ENCODE results near the gene SCAP. TPM values are rescaled to one million over a fixed set of nuclear protein-coding genes. Genes with fewer than 3 reads are reported as not detected.

Gene SCAP
- total and polyA plus RNA-seq, 8 donors, result 52.8 to 84.3 (median 58.9) TPM

- DNase-seq (no peak), ATAC-seq (no peak)
- Histone ChIP-seq H3K27ac (peak overlapping the region in 1 of 2 donors; percentile 8), H3K4me1 (peaks cover 4 to 32% of the 10 kb centered on the region in 2 donors), H3K36me3 (peaks cover 0 to 31% of the 10 kb centered on the region in 2 donors), H3K4me3 (no peak overlapping the region), H3K27me3 (no peaks in the 10 kb centered on the region), H3K9me3 (no peaks in the 10 kb centered on the region)
- intact Hi-C loops (cut with DNase I), result no loop called here
- TF ChIP-seq, protein P1, sequence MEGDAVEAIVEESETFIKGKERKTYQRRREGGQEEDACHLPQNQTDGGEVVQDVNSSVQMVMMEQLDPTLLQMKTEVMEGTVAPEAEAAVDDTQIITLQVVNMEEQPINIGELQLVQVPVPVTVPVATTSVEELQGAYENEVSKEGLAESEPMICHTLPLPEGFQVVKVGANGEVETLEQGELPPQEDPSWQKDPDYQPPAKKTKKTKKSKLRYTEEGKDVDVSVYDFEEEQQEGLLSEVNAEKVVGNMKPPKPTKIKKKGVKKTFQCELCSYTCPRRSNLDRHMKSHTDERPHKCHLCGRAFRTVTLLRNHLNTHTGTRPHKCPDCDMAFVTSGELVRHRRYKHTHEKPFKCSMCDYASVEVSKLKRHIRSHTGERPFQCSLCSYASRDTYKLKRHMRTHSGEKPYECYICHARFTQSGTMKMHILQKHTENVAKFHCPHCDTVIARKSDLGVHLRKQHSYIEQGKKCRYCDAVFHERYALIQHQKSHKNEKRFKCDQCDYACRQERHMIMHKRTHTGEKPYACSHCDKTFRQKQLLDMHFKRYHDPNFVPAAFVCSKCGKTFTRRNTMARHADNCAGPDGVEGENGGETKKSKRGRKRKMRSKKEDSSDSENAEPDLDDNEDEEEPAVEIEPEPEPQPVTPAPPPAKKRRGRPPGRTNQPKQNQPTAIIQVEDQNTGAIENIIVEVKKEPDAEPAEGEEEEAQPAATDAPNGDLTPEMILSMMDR (IDR thresholded peaks at IDR 0.05), result no peak
Measured at GRCh38 chr3:47394881-47395280, 80.9 kb downstream of the SCAP start.

DNA sequence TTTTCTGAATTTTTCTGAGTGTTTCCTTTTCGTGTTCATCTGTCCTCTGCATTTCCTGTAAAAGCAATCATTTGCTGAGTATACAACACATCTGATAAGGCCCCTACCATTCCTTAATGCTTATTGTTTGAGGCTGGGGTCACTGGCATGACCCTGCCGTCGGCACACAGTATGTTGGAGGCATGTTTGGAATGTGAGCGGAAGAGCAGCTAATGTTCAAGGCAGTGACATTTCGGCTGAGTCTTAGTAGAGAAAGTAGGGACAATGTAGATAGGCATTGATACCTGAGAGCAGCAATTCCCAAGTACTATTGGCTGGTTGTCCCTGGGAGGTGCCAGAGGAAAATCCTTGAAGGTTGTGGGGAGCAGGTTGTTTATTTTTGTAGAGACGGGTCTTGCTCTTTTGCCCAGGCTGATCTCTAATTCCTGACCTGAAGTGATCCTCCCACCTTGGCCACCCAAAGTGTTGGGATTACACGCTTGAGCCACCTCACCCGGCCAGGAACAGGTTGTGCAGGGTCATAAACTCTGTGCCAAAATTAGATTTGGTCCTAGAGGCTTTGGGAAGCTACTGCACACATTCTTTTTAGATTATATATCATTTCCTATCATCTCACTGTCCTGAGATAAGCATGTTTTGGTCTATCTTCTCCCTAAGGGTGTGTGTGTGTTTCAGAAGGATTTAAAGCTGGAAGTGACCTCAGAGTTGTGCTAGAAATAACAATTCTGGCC lies 81.4 kb downstream of the SCAP start:
- ATAC-seq (peak; percentile 18), DNase-seq (no peak)
- Histone ChIP-seq H3K4me1 (peaks cover 4 to 32% of the 10 kb centered on the region in 2 donors), H3K9me3 (no peaks in the 10 kb centered on the region), H3K36me3 (peaks cover 0 to 26% of the 10 kb centered on the region in 2 donors), H3K27ac (peak overlapping the region in 1 of 2 donors; percentile 8), H3K4me3 (no peak overlapping the region), H3K27me3 (no peaks in the 10 kb centered on the region)
- intact Hi-C loops (cut with DNase I), result no loop called here
- TF ChIP-seq, protein P1 (IDR thresholded peaks at IDR 0.05), result no peak

DNA sequence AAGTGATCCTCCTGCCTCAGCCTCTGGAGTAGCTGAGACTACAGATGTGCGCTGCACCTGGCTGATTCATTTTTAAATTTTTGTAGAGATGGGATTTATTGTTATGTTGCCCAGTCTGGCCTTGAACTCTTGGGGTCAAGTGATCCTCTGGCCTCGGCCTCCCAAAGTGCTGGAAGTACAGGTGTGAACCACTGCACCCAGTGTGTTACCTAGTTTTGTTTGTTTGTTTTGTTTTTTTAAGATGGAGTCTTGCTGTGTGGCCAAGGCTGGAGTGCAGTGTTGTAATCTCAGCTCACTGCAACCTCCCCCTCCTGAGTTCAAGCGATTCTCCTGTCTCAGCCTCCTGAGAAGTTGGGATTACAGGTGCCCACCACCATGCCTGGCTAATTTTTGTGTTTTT lies 82.8 kb downstream of the SCAP start:
- ATAC-seq (no peak), DNase-seq (no peak)
- Histone ChIP-seq H3K27me3 (no peaks in the 10 kb centered on the region), H3K4me3 (no peak overlapping the region), H3K27ac (no peak overlapping the region), H3K4me1 (peaks cover 4 to 28% of the 10 kb centered on the region in 2 donors), H3K36me3 (peaks cover 0 to 25% of the 10 kb centered on the region in 2 donors), H3K9me3 (no peaks in the 10 kb centered on the region)
- intact Hi-C loops (cut with DNase I), result no loop called here
- TF ChIP-seq, protein P1 (IDR thresholded peaks at IDR 0.05), result no peak

DNA sequence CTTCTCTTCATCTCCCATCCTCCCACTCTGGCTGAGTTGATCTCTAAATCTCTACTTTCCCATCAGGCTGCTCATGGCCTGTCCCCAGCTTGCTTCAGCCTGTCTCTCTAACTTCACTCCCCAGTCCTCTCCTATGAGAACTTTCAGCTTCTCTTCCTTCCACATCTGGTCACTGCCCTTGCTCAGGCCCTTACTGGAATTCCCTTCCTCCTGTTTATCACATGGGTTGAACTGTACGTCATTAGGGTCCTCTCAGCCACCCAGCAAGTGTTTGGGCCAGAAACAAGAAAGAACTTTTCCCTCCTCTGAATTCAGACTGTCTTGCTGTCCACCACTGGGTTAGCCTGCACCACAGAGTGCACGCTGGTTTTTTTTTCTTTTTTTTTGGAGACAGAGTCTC lies 89.9 kb downstream of the SCAP start:
- Histone ChIP-seq H3K4me3 (no peak overlapping the region), H3K27me3 (no peaks in the 10 kb centered on the region), H3K27ac (peak overlapping the region in 1 of 2 donors; percentile 57), H3K9me3 (no peaks in the 10 kb centered on the region), H3K36me3 (peaks cover 0 to 24% of the 10 kb centered on the region in 2 donors), H3K4me1 (peaks cover 7 to 39% of the 10 kb centered on the region in 2 donors)
- ATAC-seq (no peak), DNase-seq (no peak)
- intact Hi-C loops (cut with DNase I), result no loop called here
- TF ChIP-seq, protein P1 (IDR thresholded peaks at IDR 0.05), result no peak

DNA sequence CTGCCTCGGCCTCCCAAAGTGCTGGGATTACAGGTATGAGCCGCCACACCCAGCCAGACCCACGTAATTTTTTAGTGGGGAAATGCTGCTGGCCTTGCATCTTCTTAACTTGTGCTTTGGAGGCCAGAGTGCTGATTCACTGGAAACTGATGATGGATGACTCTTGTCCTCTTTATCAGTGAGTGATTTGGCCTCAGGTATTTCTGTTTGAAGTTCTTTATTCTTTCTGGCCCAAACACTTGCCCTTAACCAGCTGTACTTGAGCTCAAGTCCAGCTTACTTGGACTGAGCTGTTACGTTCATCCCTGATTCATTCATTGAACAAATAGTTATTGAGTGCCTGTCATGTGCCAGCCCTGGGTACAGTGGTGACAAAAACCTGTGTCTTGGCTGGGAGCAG lies 90.7 kb downstream of the SCAP start:
- Histone ChIP-seq H3K9me3 (no peaks in the 10 kb centered on the region), H3K36me3 (peaks cover 0 to 24% of the 10 kb centered on the region in 2 donors), H3K27me3 (no peaks in the 10 kb centered on the region), H3K4me1 (peaks cover 9 to 41% of the 10 kb centered on the region in 2 donors), H3K27ac (peak overlapping the region in 1 of 2 donors; percentile 57), H3K4me3 (no peak overlapping the region)
- TF ChIP-seq, protein P1 (IDR thresholded peaks at IDR 0.05), result no peak
- intact Hi-C loops (cut with DNase I), result no loop called here
- peak; percentile 5 for ATAC-seq
- no peak for DNase-seq

All from left lung (tissue), 10 donors.